Esophagus muscularis mucosa (tissue), 4 donors: Measurements from ENCODE around the gene SLC41A1.

Experiments used
- CTCF ChIP-seq, 3 experiments: fragments of 200-600 bp in 2 of 3; fragments of 450-650 bp in 1 of 3; sonication (generic) in 2 of 3; IDR thresholded peaks; one replicate each; pipeline ENCODE4 v1.5.1; 2017 to 2019; ENCODE audit warnings: antibody characterized with exemption in 3 of 3, mild to moderate bottlenecking in 2 of 3, moderate library complexity in 1 of 3
- EP300 ChIP-seq: sonication (generic); formaldehyde crosslinking; IDR thresholded peaks from one replicate; pipeline ENCODE4 v1.6.1; 2017; ENCODE audit warnings: antibody characterized with exemption
- POLR2A ChIP-seq: fragments of 450-650 bp; IDR thresholded peaks from one replicate; pipeline ENCODE4 v1.6.1; 2017; ENCODE audit warnings: antibody characterized with exemption, moderate library complexity, mild to moderate bottlenecking, low read depth

- TF ChIP-seq EP300, result no peak
- no peak for TF ChIP-seq CTCF (IDR thresholded peaks at IDR 0.05)
- TF ChIP-seq POLR2A, result no peak
Measured at GRCh38 chr1:205804605-205805004, 8.4 kb downstream of the SLC41A1 start.
